CD4-positive, alpha-beta T cell treated with Interferon gamma for 1 hour (primary cell): Measurements from ENCODE around the gene ZNF638.

Source experiments
- DNase-seq: peaks from one replicate; pipeline ENCODE4 v3.0.0-alpha.2; 2020

The ZNF638 gene

GRCh38 chr2:71473346-71474031 lies 141.9 kb downstream of the ZNF638 start:
- no peak for DNase-seq

- peak; percentile 11 for DNase-seq
These were observed 142.6 kb downstream of the ZNF638 start for GRCh38 chr2:71474116-71474743.

- DNase-seq: no peak
These were observed 143.3 kb downstream of the ZNF638 start for GRCh38 chr2:71474744-71475397.

GRCh38 chr2:71476495-71476894 lies 144.9 kb downstream of the ZNF638 start:
- no peak for DNase-seq

- DNase-seq: peak; percentile 36
These were observed 145.7 kb downstream of the ZNF638 start for GRCh38 chr2:71477231-71477691.

GRCh38 chr2:71478806-71479205 lies 147.2 kb downstream of the ZNF638 start:
- no peak for DNase-seq

- DNase-seq: no peak
These were observed 147.7 kb downstream of the ZNF638 start for GRCh38 chr2:71479261-71479660.

GRCh38 chr2:71481111-71481510 lies 149.5 kb downstream of the ZNF638 start:
- no peak for DNase-seq

- DNase-seq: no peak
These were observed 150.5 kb downstream of the ZNF638 start for GRCh38 chr2:71482055-71482454.

GRCh38 chr2:71483246-71483645 lies 151.7 kb downstream of the ZNF638 start:
- no peak for DNase-seq

- no peak for DNase-seq
These were observed 152.8 kb downstream of the ZNF638 start for GRCh38 chr2:71484354-71484753.
